GM12891 (cell line): ENCODE data around the gene WDR91.

Experiments
- PAX5 ChIP-seq: IDR thresholded peaks from 2 replicates; pipeline ENCODE4 v1.6.1; 2011; ENCODE audit warnings: low read length, moderate library complexity, mild to moderate bottlenecking; ENCODE audit not compliant: insufficient read depth, severe bottlenecking
- POLR2A ChIP-seq: IDR thresholded peaks from 2 replicates; pipeline ENCODE4 v1.6.1; 2011; ENCODE audit warnings: low read depth, low read length, control low read depth
- POLR2AphosphoS5 ChIP-seq: IDR thresholded peaks from 2 replicates; pipeline ENCODE4 v1.6.1; 2011; ENCODE audit warnings: low read depth, low read length, control low read depth
- SPI1 ChIP-seq: IDR thresholded peaks from 2 replicates; pipeline ENCODE4 v1.6.1; 2011; ENCODE audit warnings: low read depth, low read length, control low read depth
- TAF1 ChIP-seq: IDR thresholded peaks from 2 replicates; pipeline ENCODE4 v1.6.1; 2011; ENCODE audit warnings: low read depth, low read length, control low read depth

GRCh38 chr7:135175931-135176330, 35.4 kb downstream of the WDR91 start:
- no peak for TF ChIP-seq POLR2AphosphoS5
- TF ChIP-seq PAX5 = no peak
- no peak for TF ChIP-seq TAF1
- no peak for TF ChIP-seq POLR2A
- TF ChIP-seq SPI1 = no peak
